Neuronal stem cell (in vitro differentiated cells): ENCODE data around the gene SLC35C1.

Experiments used
- DNase-seq: peaks from one replicate; pipeline ENCODE4 v3.0.0-alpha.2; 2013; ENCODE audit warnings: low spot score
- H2AFZ ChIP-seq: one replicate; pipeline ENCODE4 v1.6.1; 2013; ENCODE audit warnings: mild to moderate bottlenecking, low read length, inconsistent platforms
- H2AK5ac ChIP-seq: 2 replicates; pipeline ENCODE4 v1.6.1; 2013; ENCODE audit warnings: low read depth, mild to moderate bottlenecking, inconsistent platforms, low read length, moderate library complexity, mixed read lengths
- H2BK120ac ChIP-seq: 2 replicates; pipeline ENCODE4 v1.6.1; 2013; ENCODE audit warnings: low read depth, mild to moderate bottlenecking, inconsistent platforms, low read length, moderate library complexity, mixed read lengths
- H2BK12ac ChIP-seq: one replicate; pipeline ENCODE4 v1.6.1; 2013; ENCODE audit warnings: low read length, inconsistent platforms
- H2BK15ac ChIP-seq: 2 replicates; pipeline ENCODE4 v1.6.1; 2013; ENCODE audit warnings: mild to moderate bottlenecking, low read length, inconsistent platforms, mixed read lengths
- H2BK5ac ChIP-seq: one replicate; pipeline ENCODE4 v1.6.1; 2013; ENCODE audit warnings: inconsistent platforms, mild to moderate bottlenecking, low read length, moderate library complexity
- H3K14ac ChIP-seq: one replicate; pipeline ENCODE4 v1.6.1; 2013; ENCODE audit warnings: low read length, inconsistent platforms
- H3K18ac ChIP-seq: 2 replicates; pipeline ENCODE4 v1.6.1; 2013; ENCODE audit warnings: low read length, inconsistent platforms
- H3K23ac ChIP-seq: 2 replicates; pipeline ENCODE4 v1.6.1; 2013; ENCODE audit warnings: low read depth, mild to moderate bottlenecking, mixed read lengths, low read length, inconsistent platforms; ENCODE audit not compliant: poor library complexity
- H3K27ac ChIP-seq: replicated peaks from 3 replicates; pipeline ENCODE4 v1.5.1; 2013; ENCODE audit warnings: low read length, inconsistent platforms
- H3K27me3 ChIP-seq, 3 experiments: 2 replicates each; pipeline ENCODE4 v1.6.1; 2013; ENCODE audit warnings: low read length in 3 of 3, mild to moderate bottlenecking in 2 of 3, inconsistent platforms in 1 of 3, low read depth in 1 of 3, mixed read lengths in 1 of 3, moderate library complexity in 1 of 3; ENCODE audit not compliant: control insufficient read depth in 3 of 3, insufficient read depth in 3 of 3
- H3K36me3 ChIP-seq, 2 donors: replicated peaks in 1 of 2; 2 replicates each; pipeline ENCODE4 v1.6.1; 2013; ENCODE audit warnings: low read length in 2 of 2; ENCODE audit not compliant: control insufficient read depth in 2 of 2, insufficient read depth in 2 of 2
- H3K4ac ChIP-seq: 2 replicates; pipeline ENCODE4 v1.6.1; 2013; ENCODE audit warnings: inconsistent platforms, mild to moderate bottlenecking, low read length, moderate library complexity
- H3K4me1 ChIP-seq, 2 donors: 1 replicate in 1 of 2; 2 replicates in 1 of 2; pipeline ENCODE4 v1.6.1; 2013; ENCODE audit warnings: low read length in 2 of 2, low read depth in 1 of 2; ENCODE audit not compliant: control insufficient read depth in 2 of 2, insufficient read depth in 1 of 2
- H3K4me2 ChIP-seq: one replicate; pipeline ENCODE4 v1.6.1; 2013; ENCODE audit warnings: mild to moderate bottlenecking, low read length, inconsistent platforms; ENCODE audit not compliant: insufficient read depth, poor library complexity, severe bottlenecking
- H3K4me3 ChIP-seq, 2 donors: 2 replicates each; pipeline ENCODE4 v1.5.1; 2013; ENCODE audit warnings: low read length in 2 of 2, mild to moderate bottlenecking in 2 of 2, inconsistent platforms in 1 of 2, moderate library complexity in 1 of 2
- H3K79me1 ChIP-seq: one replicate; pipeline ENCODE4 v1.6.1; 2013; ENCODE audit warnings: low read depth, mild to moderate bottlenecking, inconsistent platforms, low read length, moderate library complexity
- H3K9ac ChIP-seq: one replicate; pipeline ENCODE4 v1.6.1; 2013; ENCODE audit warnings: mild to moderate bottlenecking, low read depth, low read length, inconsistent platforms; ENCODE audit not compliant: poor library complexity
- H3K9me3 ChIP-seq, 2 donors: replicated peaks in 1 of 2; 2 replicates each; pipeline versions ENCODE3 to v1.6.1; 2013; ENCODE audit warnings: low read length in 2 of 2, mild to moderate bottlenecking in 2 of 2, inconsistent platforms in 1 of 2, low read depth in 1 of 2, mixed read lengths in 1 of 2, moderate library complexity in 1 of 2; ENCODE audit not compliant: control insufficient read depth in 2 of 2, insufficient read depth in 1 of 2
- H4K8ac ChIP-seq: one replicate; pipeline ENCODE4 v1.6.1; 2013; ENCODE audit warnings: low read depth, mild to moderate bottlenecking, inconsistent platforms, low read length, moderate library complexity
- H4K91ac ChIP-seq: one replicate; pipeline ENCODE4 v1.6.1; 2013; ENCODE audit warnings: low read length, low read depth, mild to moderate bottlenecking, inconsistent platforms; ENCODE audit not compliant: poor library complexity
- WGBS, 2 donors: extraction: QIAGEN DNeasy Blood & Tissue Kit; methylation state at CpG; one replicate each; pipeline ENCODE4 v1.1.7; 2013; ENCODE audit warnings: missing lambda C conversion rate in 2 of 2, mixed read lengths in 1 of 2; ENCODE audit not compliant: insufficient read length in 2 of 2, insufficient replicate concordance in 1 of 2; ENCODE audit errors: extremely low coverage in 2 of 2; 5-methylcytosine and 5-hydroxymethylcytosine counted together

Gene SLC35C1

GRCh38 chr11:45832811-45833441 is 28.0 kb downstream of the SLC35C1 start:
- peaks cover 0 to 1% of the 10 kb centered on the region in 2 donors for H3K4me1 ChIP-seq
- H2AFZ ChIP-seq, result no peak overlapping the region
- no peaks in the 10 kb centered on the region for H3K36me3 ChIP-seq
- H2BK15ac ChIP-seq, result no peak overlapping the region
- no peak overlapping the region for H3K4me3 ChIP-seq
- no peak overlapping the region for H3K4me2 ChIP-seq
- peaks cover 0 to 32% (median 0%) of the 10 kb centered on the region in 3 experiments for H3K27me3 ChIP-seq
- no peak overlapping the region for H2BK5ac ChIP-seq
- no peak overlapping the region for H2BK120ac ChIP-seq
- H3K9me3 ChIP-seq, result no peaks in the 10 kb centered on the region
- no peak for DNase-seq
- H4K91ac ChIP-seq, result no peak overlapping the region
- no peak overlapping the region for H3K4ac ChIP-seq
- H3K18ac ChIP-seq, result no peak overlapping the region
- no peak overlapping the region for H2AK5ac ChIP-seq
- H3K9ac ChIP-seq, result no peak overlapping the region
- no peak overlapping the region for H2BK12ac ChIP-seq
- H3K14ac ChIP-seq, result no peak overlapping the region
- WGBS, 2 donors, result no CpG with 5 or more reads among the region's 9 CpGs
- no peak overlapping the region for H3K23ac ChIP-seq
- H3K27ac ChIP-seq, result no peak overlapping the region
- H4K8ac ChIP-seq, result no peak overlapping the region
- no peaks in the 10 kb centered on the region for H3K79me1 ChIP-seq

GRCh38 chr11:45833761-45834160 is 28.8 kb downstream of the SLC35C1 start:
- H2BK120ac ChIP-seq, result no peak overlapping the region
- no peaks in the 10 kb centered on the region for H3K79me1 ChIP-seq
- no peak overlapping the region for H3K14ac ChIP-seq
- no peak overlapping the region for H2AK5ac ChIP-seq
- peaks cover 0 to 24% (median 0%) of the 10 kb centered on the region in 3 experiments for H3K27me3 ChIP-seq
- no peaks in the 10 kb centered on the region for H3K9me3 ChIP-seq
- DNase-seq, result no peak
- H3K23ac ChIP-seq, result no peak overlapping the region
- no peak overlapping the region for H2BK12ac ChIP-seq
- H3K4me1 ChIP-seq, result peaks cover 0 to 1% of the 10 kb centered on the region in 2 donors
- H3K36me3 ChIP-seq, result no peaks in the 10 kb centered on the region
- no peak overlapping the region for H3K4ac ChIP-seq
- no peak overlapping the region for H2BK5ac ChIP-seq
- H2AFZ ChIP-seq, result no peak overlapping the region
- H4K91ac ChIP-seq, result no peak overlapping the region
- H4K8ac ChIP-seq, result no peak overlapping the region
- no peak overlapping the region for H2BK15ac ChIP-seq
- H3K27ac ChIP-seq, result no peak overlapping the region
- no peak overlapping the region for H3K4me2 ChIP-seq
- H3K18ac ChIP-seq, result no peak overlapping the region
- no peak overlapping the region for H3K9ac ChIP-seq
- WGBS, 2 donors, result no CpG with 5 or more reads among the region's 3 CpGs
- H3K4me3 ChIP-seq, result no peak overlapping the region

- no peak overlapping the region for H3K9ac ChIP-seq
- H2AFZ ChIP-seq, result no peak overlapping the region
- no peak overlapping the region for H2BK120ac ChIP-seq
- no peak overlapping the region for H3K4me3 ChIP-seq
- no peak overlapping the region for H2BK12ac ChIP-seq
- WGBS, 2 donors, result no CpG with 5 or more reads among the region's 4 CpGs
- no peak overlapping the region for H3K23ac ChIP-seq
- H3K27me3 ChIP-seq, result peaks cover 0 to 18% (median 0%) of the 10 kb centered on the region in 3 experiments
- no peak overlapping the region for H3K14ac ChIP-seq
- no peak overlapping the region for H3K18ac ChIP-seq
- no peak overlapping the region for H2AK5ac ChIP-seq
- no peak overlapping the region for H2BK5ac ChIP-seq
- H3K27ac ChIP-seq, result no peak overlapping the region
- no peak overlapping the region for H4K8ac ChIP-seq
- no peak overlapping the region for H3K4me2 ChIP-seq
- peaks cover 0 to 1% of the 10 kb centered on the region in 2 donors for H3K4me1 ChIP-seq
- H4K91ac ChIP-seq, result no peak overlapping the region
- no peaks in the 10 kb centered on the region for H3K79me1 ChIP-seq
- no peaks in the 10 kb centered on the region for H3K9me3 ChIP-seq
- no peak overlapping the region for H2BK15ac ChIP-seq
- no peaks in the 10 kb centered on the region for H3K36me3 ChIP-seq
- no peak overlapping the region for H3K4ac ChIP-seq
- no peak for DNase-seq
Observed at GRCh38 chr11:45834298-45834756, 29.4 kb downstream of the SLC35C1 start.

- no peak overlapping the region for H3K9ac ChIP-seq
- no peak overlapping the region for H3K4me3 ChIP-seq
- H2BK15ac ChIP-seq, result no peak overlapping the region
- H2AFZ ChIP-seq, result no peak overlapping the region
- no peak overlapping the region for H2BK5ac ChIP-seq
- H3K27ac ChIP-seq, result no peak overlapping the region
- H3K9me3 ChIP-seq, result no peaks in the 10 kb centered on the region
- H3K79me1 ChIP-seq, result no peaks in the 10 kb centered on the region
- WGBS, 2 donors, result no CpG with 5 or more reads among the region's 6 CpGs
- no peak overlapping the region for H2BK12ac ChIP-seq
- no peak overlapping the region for H3K18ac ChIP-seq
- no peak overlapping the region for H3K23ac ChIP-seq
- peaks cover 0 to under 1% of the 10 kb centered on the region in 2 donors for H3K4me1 ChIP-seq
- H4K91ac ChIP-seq, result no peak overlapping the region
- no peak for DNase-seq
- H3K27me3 ChIP-seq, result peaks cover 0 to 13% (median 2%) of the 10 kb centered on the region in 3 experiments
- H4K8ac ChIP-seq, result peak overlapping the region; percentile 52
- H3K36me3 ChIP-seq, result no peaks in the 10 kb centered on the region
- H3K14ac ChIP-seq, result no peak overlapping the region
- H3K4ac ChIP-seq, result no peak overlapping the region
- no peak overlapping the region for H3K4me2 ChIP-seq
- no peak overlapping the region for H2AK5ac ChIP-seq
- H2BK120ac ChIP-seq, result no peak overlapping the region
Observed at GRCh38 chr11:45839204-45839603, 34.3 kb downstream of the SLC35C1 start.
